Urinary bladder (tissue), 2 donors: ENCODE measurements around the gene RLN2. TPM values are rescaled to one million over a fixed set of nuclear protein-coding genes. Genes with fewer than 3 reads are reported as not detected.

Experiments
- polyA plus RNA-seq: library from polyadenylated mRNA; stranded (reverse); fragments of 200-250 nt; gene quantifications from one replicate; pipeline ENCODE4 v1.2.3, GENCODE V29; 2013
- small RNA-seq: library from RNA; depleted of rRNA; stranded (forward); fragments of <200 nt; gene quantifications from one replicate; pipeline ENCODE3, GENCODE V24; 2014
- total RNA-seq: library from RNA; depleted of rRNA; stranded (reverse); fragments of >200 nt; gene quantifications from one replicate; pipeline ENCODE4 v1.2.3, GENCODE V29; 2014
- donor health status: healthy.

RLN2 gene
- total and polyA plus RNA-seq, 2 donors, result 0.25 TPM; not detected in 1

Small RNA genes within 50 kb of the gene (small RNA-seq; reads per million reads assigned to genes)
- gene HMGN2P31, result not detected

Other genes with a start within 250 kb of the RLN2 start
- gene INSL6, start 119.1 kb downstream of the RLN2 start, total RNA-seq, result not detected
- gene INSL6, start 119.1 kb downstream of the RLN2 start, polyA plus RNA-seq, result not detected
- gene INSL4, start 73.3 kb downstream of the RLN2 start, total RNA-seq, result not detected
- not detected for gene INSL4, start 73.3 kb downstream of the RLN2 start, polyA plus RNA-seq
- 0.42 TPM for gene RLN1, start 35.2 kb upstream of the RLN2 start, total RNA-seq
- gene RLN1, start 35.2 kb upstream of the RLN2 start, polyA plus RNA-seq, result not detected
- 24.1 TPM for gene PLGRKT, start 133.2 kb upstream of the RLN2 start, total RNA-seq
- gene PLGRKT, start 133.2 kb upstream of the RLN2 start, polyA plus RNA-seq, result 24.1 TPM
- gene CD274, start 145.8 kb upstream of the RLN2 start, total RNA-seq, result 2.4 TPM
- gene CD274, start 145.8 kb upstream of the RLN2 start, polyA plus RNA-seq, result 1.2 TPM
- 0.95 TPM for gene PDCD1LG2, start 205.8 kb upstream of the RLN2 start, total RNA-seq
- gene PDCD1LG2, start 205.8 kb upstream of the RLN2 start, polyA plus RNA-seq, result 0.81 TPM